Endodermal cell (in vitro differentiated cells): ENCODE data around the gene OMD. TPM values are rescaled to one million over a fixed set of nuclear protein-coding genes. Genes with fewer than 3 reads are reported as not detected.

Experiments used
- DNase-seq: peaks from one replicate; pipeline ENCODE4 v3.0.0-alpha.2; 2017
- H3K27ac ChIP-seq: 2 replicates; pipeline ENCODE4 v1.5.1; 2013; ENCODE audit warnings: mild to moderate bottlenecking, low read depth, low read length, moderate library complexity
- H3K27me3 ChIP-seq: 2 replicates; pipeline ENCODE4 v1.6.1; 2013; ENCODE audit warnings: mild to moderate bottlenecking, low read length, moderate library complexity; ENCODE audit not compliant: insufficient read depth, control insufficient read depth, poor library complexity, severe bottlenecking
- H3K36me3 ChIP-seq: 2 replicates; pipeline ENCODE4 v1.7.0; 2013; ENCODE audit warnings: mild to moderate bottlenecking, low read length, moderate library complexity; ENCODE audit not compliant: control insufficient read depth, insufficient read depth
- H3K4me1 ChIP-seq: one replicate; pipeline ENCODE4 v1.7.0; 2013; ENCODE audit warnings: low read length; ENCODE audit not compliant: control insufficient read depth, insufficient read depth
- H3K4me3 ChIP-seq: 2 replicates; pipeline ENCODE4 v1.5.1; 2013; ENCODE audit warnings: mild to moderate bottlenecking, low read length, moderate library complexity
- H3K9ac ChIP-seq: 2 replicates; pipeline ENCODE4 v1.6.1; 2013; ENCODE audit warnings: mild to moderate bottlenecking, low read length, moderate library complexity; ENCODE audit not compliant: poor library complexity, severe bottlenecking; ENCODE audit errors: extremely low read depth
- H3K9me3 ChIP-seq: 2 replicates; pipeline ENCODE4 v1.6.1; 2013; ENCODE audit warnings: mild to moderate bottlenecking, low read length, moderate library complexity; ENCODE audit not compliant: control insufficient read depth
- H3K27ac Mint-ChIP-seq: 2 replicates; pipeline ENCODE4 v1.8.0; 2020; ENCODE audit warnings: mixed read lengths
- H3K27me3 Mint-ChIP-seq: 2 replicates; pipeline ENCODE4 v1.8.0; 2021; ENCODE audit warnings: mild to moderate bottlenecking, mixed read lengths; ENCODE audit not compliant: insufficient read depth
- H3K36me3 Mint-ChIP-seq: 2 replicates; pipeline ENCODE4 v1.8.0; 2020; ENCODE audit warnings: low read depth, mixed read lengths
- H3K4me1 Mint-ChIP-seq: 2 replicates; pipeline ENCODE4 v1.8.0; 2020; ENCODE audit warnings: mixed read lengths
- H3K4me3 Mint-ChIP-seq: 2 replicates; pipeline ENCODE4 v1.8.0; 2020; ENCODE audit warnings: mild to moderate bottlenecking, moderate library complexity, mixed read lengths
- H3K9me3 Mint-ChIP-seq: 2 replicates; pipeline ENCODE4 v1.8.0; 2020; ENCODE audit warnings: mild to moderate bottlenecking, mixed read lengths
- WGBS, 2 experiments: methylation state at CpG; one replicate each; pipeline versions ENCODE4 v1.1.5 to v1.1.7; 2013; ENCODE audit warnings: missing lambda C conversion rate in 2 of 2, mixed read lengths in 1 of 2; ENCODE audit not compliant: insufficient coverage in 1 of 2, insufficient read length in 1 of 2; 5-methylcytosine and 5-hydroxymethylcytosine counted together
- total RNA-seq, 2 donors: library from RNA; stranded (reverse); fragmentation: NEBNext Ultra II Directional in 1 of 2; extraction: Animal tissue kit (Norgen Biotek cat#: 25700) in 1 of 2; gene quantifications; 2 replicates in 1 of 2; 3 replicates in 1 of 2; pipeline ENCODE4 v1.2.1, GENCODE V29; 2021
- TF ChIP-seq, protein P1 (sequence below): fragments of 200-600 bp; sonication (generic); conservative IDR thresholded peaks from 2 replicates; pipeline ENCODE4 v1.5.0; 2021; ENCODE audit warnings: antibody characterized with exemption, mild to moderate bottlenecking

The OMD gene
- total RNA-seq, 2 donors from 2014 or later = not detected

DNA sequence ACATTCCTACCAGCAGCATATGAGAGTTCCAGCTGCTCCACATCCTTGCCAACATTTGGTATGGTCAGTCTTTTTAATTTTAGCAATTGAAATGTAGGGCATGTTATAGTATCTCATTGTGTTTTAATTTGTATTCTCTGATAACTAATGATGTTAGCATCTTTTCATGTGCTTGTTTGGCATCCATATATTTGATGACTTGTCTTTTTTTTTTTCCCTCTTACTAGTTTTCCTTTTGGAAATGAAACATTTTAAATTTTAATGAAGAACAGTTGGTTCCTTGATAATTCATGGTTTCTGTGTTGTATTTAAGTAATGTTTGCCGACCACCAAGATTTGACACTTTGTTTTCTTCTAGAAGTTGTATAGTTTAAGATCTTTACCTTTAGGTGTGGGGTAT, 28.7 kb downstream of the OMD start:
- H3K27me3 Mint-ChIP-seq = no peaks in the 10 kb centered on the region
- H3K4me1 Mint-ChIP-seq = no peaks in the 10 kb centered on the region
- no peak for DNase-seq
- H3K27me3 ChIP-seq = no peaks in the 10 kb centered on the region
- no peak overlapping the region for H3K9ac ChIP-seq
- H3K4me3 ChIP-seq = no peak overlapping the region
- H3K4me3 Mint-ChIP-seq = no peak overlapping the region
- no peak overlapping the region for H3K27ac Mint-ChIP-seq
- H3K36me3 Mint-ChIP-seq = no peaks in the 10 kb centered on the region
- peaks cover 8% of the 10 kb centered on the region for H3K9me3 Mint-ChIP-seq
- WGBS, 2 experiments = 91% methylated on average over 1 of the region's 1 CpG; no CpG with 5 or more reads in 1 of the 2 experiments
- no peak overlapping the region for H3K27ac ChIP-seq
- H3K4me1 ChIP-seq = no peaks in the 10 kb centered on the region
- TF ChIP-seq, protein P1, sequence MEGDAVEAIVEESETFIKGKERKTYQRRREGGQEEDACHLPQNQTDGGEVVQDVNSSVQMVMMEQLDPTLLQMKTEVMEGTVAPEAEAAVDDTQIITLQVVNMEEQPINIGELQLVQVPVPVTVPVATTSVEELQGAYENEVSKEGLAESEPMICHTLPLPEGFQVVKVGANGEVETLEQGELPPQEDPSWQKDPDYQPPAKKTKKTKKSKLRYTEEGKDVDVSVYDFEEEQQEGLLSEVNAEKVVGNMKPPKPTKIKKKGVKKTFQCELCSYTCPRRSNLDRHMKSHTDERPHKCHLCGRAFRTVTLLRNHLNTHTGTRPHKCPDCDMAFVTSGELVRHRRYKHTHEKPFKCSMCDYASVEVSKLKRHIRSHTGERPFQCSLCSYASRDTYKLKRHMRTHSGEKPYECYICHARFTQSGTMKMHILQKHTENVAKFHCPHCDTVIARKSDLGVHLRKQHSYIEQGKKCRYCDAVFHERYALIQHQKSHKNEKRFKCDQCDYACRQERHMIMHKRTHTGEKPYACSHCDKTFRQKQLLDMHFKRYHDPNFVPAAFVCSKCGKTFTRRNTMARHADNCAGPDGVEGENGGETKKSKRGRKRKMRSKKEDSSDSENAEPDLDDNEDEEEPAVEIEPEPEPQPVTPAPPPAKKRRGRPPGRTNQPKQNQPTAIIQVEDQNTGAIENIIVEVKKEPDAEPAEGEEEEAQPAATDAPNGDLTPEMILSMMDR = no peak
- no peaks in the 10 kb centered on the region for H3K36me3 ChIP-seq
- H3K9me3 ChIP-seq = peaks cover 6% of the 10 kb centered on the region

DNA sequence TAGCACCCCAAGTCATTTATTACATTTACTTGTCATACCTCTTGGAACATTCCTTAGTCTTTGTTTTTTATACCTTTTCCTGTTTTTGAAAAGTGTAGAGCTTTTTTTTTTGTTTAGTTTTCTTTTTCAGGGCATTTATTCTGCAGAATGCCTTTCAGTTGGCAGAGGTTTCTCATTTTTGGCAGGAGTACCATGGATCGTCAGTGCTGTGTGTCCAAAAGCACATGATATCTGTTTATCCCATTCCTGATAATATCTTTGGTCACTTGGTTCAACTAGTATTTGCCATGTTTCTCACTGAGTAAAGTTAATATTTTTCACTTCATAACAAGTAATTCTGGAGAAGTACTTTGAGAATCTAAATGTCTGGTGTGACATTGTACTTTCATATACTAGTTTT, 30.6 kb downstream of the OMD start:
- Mint-ChIP-seq H3K36me3 (no peaks in the 10 kb centered on the region), H3K27me3 (no peaks in the 10 kb centered on the region), H3K4me1 (no peaks in the 10 kb centered on the region), H3K27ac (no peak overlapping the region), H3K9me3 (peaks cover 8% of the 10 kb centered on the region), H3K4me3 (no peak overlapping the region)
- peaks cover 6% of the 10 kb centered on the region for H3K9me3 ChIP-seq
- DNase-seq = no peak
- WGBS, 2 experiments = 100% methylated on average over 1 of the region's 1 CpG; no CpG with 5 or more reads in 1 of the 2 experiments
- no peaks in the 10 kb centered on the region for H3K36me3 ChIP-seq
- no peaks in the 10 kb centered on the region for H3K27me3 ChIP-seq
- no peaks in the 10 kb centered on the region for H3K4me1 ChIP-seq
- H3K4me3 ChIP-seq = no peak overlapping the region
- H3K9ac ChIP-seq = no peak overlapping the region
- TF ChIP-seq, protein P1 = no peak
- H3K27ac ChIP-seq = no peak overlapping the region

DNA sequence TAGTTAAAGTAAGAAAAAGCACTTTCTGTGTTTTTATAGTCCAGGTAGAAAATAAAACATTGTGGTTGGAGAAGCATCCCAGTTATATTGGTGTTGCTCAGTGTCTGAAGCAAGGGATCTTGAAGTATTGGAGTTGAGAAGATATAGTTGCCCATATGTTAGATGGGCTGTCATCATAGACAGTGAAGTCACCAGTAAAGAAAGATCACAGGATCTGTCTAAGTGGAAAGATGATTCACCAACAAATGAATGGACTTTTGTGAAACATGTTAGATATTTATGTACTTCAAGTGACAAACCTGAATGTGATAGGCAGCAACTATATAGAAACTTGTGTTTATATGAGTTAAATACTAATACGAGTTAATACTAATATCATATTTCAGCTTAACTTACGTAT, 31.6 kb downstream of the OMD start:
- H3K27me3 Mint-ChIP-seq = no peaks in the 10 kb centered on the region

More for the DNA sequence above, 31.6 kb downstream of the OMD start:
- Histone ChIP-seq H3K9ac (no peak overlapping the region), H3K4me1 (no peaks in the 10 kb centered on the region), H3K27me3 (no peaks in the 10 kb centered on the region), H3K27ac (no peak overlapping the region), H3K36me3 (no peaks in the 10 kb centered on the region), H3K9me3 (peaks cover 3% of the 10 kb centered on the region), H3K4me3 (no peak overlapping the region)
- 95% methylated on average over 2 of the region's 2 CpGs; no CpG with 5 or more reads in 1 of the 2 experiments for WGBS, 2 experiments
- H3K36me3 Mint-ChIP-seq = no peaks in the 10 kb centered on the region
- no peak overlapping the region for H3K4me3 Mint-ChIP-seq
- peaks cover 6% of the 10 kb centered on the region for H3K9me3 Mint-ChIP-seq
- H3K4me1 Mint-ChIP-seq = no peaks in the 10 kb centered on the region
- TF ChIP-seq, protein P1 = no peak
- no peak overlapping the region for H3K27ac Mint-ChIP-seq
- DNase-seq = no peak
